Brain microvascular endothelial cell (primary cell): ENCODE data around the gene PRKAR1B.

ENCODE experiments used
- DNase-seq: peaks from one replicate; pipeline ENCODE4 v3.0.0-alpha.2; 2020
- H3K27ac ChIP-seq: fragments of 250-450 bp; sonication (Bioruptor Pico); 2 replicates; pipeline ENCODE4 v1.5.1; 2020; ENCODE audit warnings: mild to moderate bottlenecking, moderate library complexity
- H3K27me3 ChIP-seq: fragments of 250-450 bp; sonication (Bioruptor Pico); replicated peaks from 2 replicates; pipeline ENCODE4 v1.5.1; 2020; ENCODE audit warnings: mild to moderate bottlenecking
- H3K36me3 ChIP-seq: fragments of 250-450 bp; sonication (Bioruptor Pico); replicated peaks from 2 replicates; pipeline ENCODE4 v1.5.1; 2020; ENCODE audit warnings: mild to moderate bottlenecking
- H3K4me3 ChIP-seq: 2 replicates; pipeline ENCODE4 v1.5.1; 2011; ENCODE audit warnings: low read depth, mild to moderate bottlenecking, control low read depth, low read length, moderate library complexity
- CTCF ChIP-seq: IDR thresholded peaks from 2 replicates; pipeline ENCODE4 v1.5.1; 2011; ENCODE audit warnings: low read depth, mild to moderate bottlenecking, moderate library complexity, low read length, control low read depth, inconsistent platforms; ENCODE audit errors: missing control alignments
- in situ Hi-C: cut with HindIII; loops from 2 replicates; pipeline ENCODE4 v1.10.0; 2017; ENCODE audit warnings: low sequenced_read_pairs, low pct_ligation_motif_present

The PRKAR1B gene

GRCh38 chr7:768881-769504 is 41.9 kb upstream of the PRKAR1B start:
- Histone ChIP-seq H3K4me3 (peak overlapping the region; percentile 9), H3K27ac (peak overlapping the region; percentile 39), H3K27me3 (no peaks in the 10 kb centered on the region), H3K36me3 (peaks cover 22% of the 10 kb centered on the region)
- in situ Hi-C loops = no loop called here
- peak; percentile 44 for TF ChIP-seq CTCF
- DNase-seq = peak; percentile 19

GRCh38 chr7:767941-768731 is 41.1 kb upstream of the PRKAR1B start:
- no peak for TF ChIP-seq CTCF
- in situ Hi-C loops = no loop called here
- no peaks in the 10 kb centered on the region for H3K27me3 ChIP-seq
- DNase-seq = peak; percentile 92
- peaks cover 29% of the 10 kb centered on the region for H3K36me3 ChIP-seq
- peak overlapping the region; percentile 24 for H3K4me3 ChIP-seq
- H3K27ac ChIP-seq = peak overlapping the region; percentile 69

- DNase-seq = peak; percentile 79
- Histone ChIP-seq H3K27ac (peak overlapping the region; percentile 69), H3K36me3 (peaks cover 33% of the 10 kb centered on the region)
Observed at GRCh38 chr7:767580-767940, 40.5 kb upstream of the PRKAR1B start.

GRCh38 chr7:765383-765782 is 38.3 kb upstream of the PRKAR1B start:
- Histone ChIP-seq H3K4me3 (no peak overlapping the region), H3K27ac (no peak overlapping the region), H3K36me3 (peaks cover 35% of the 10 kb centered on the region), H3K27me3 (no peaks in the 10 kb centered on the region)
- DNase-seq = no peak
- TF ChIP-seq CTCF = no peak
- in situ Hi-C loops = no loop called here

More at GRCh38 chr7:767580-767940, 40.5 kb upstream of the PRKAR1B start:
- in situ Hi-C loops = no loop called here
- no peaks in the 10 kb centered on the region for H3K27me3 ChIP-seq
- TF ChIP-seq CTCF = no peak
- H3K4me3 ChIP-seq = peak overlapping the region; percentile 24

GRCh38 chr7:763762-764161 is 36.7 kb upstream of the PRKAR1B start:
- in situ Hi-C loops = no loop called here
- no peak overlapping the region for H3K27ac ChIP-seq
- DNase-seq = no peak
- H3K4me3 ChIP-seq = no peak overlapping the region
- peaks cover 35% of the 10 kb centered on the region for H3K36me3 ChIP-seq
- no peaks in the 10 kb centered on the region for H3K27me3 ChIP-seq
- no peak for TF ChIP-seq CTCF

- H3K36me3 ChIP-seq = peaks cover 35% of the 10 kb centered on the region
- in situ Hi-C loops = no loop called here
- H3K27ac ChIP-seq = no peak overlapping the region
- H3K27me3 ChIP-seq = no peaks in the 10 kb centered on the region
- no peak for DNase-seq
- no peak for TF ChIP-seq CTCF
- H3K4me3 ChIP-seq = no peak overlapping the region
Observed at GRCh38 chr7:762885-763284, 35.8 kb upstream of the PRKAR1B start.
